ENCODE data around the gene FAM47E.
A peak's percentile ranks its signal among the peaks of the same experiment; 100 is the strongest.

Gene FAM47E

DNA sequence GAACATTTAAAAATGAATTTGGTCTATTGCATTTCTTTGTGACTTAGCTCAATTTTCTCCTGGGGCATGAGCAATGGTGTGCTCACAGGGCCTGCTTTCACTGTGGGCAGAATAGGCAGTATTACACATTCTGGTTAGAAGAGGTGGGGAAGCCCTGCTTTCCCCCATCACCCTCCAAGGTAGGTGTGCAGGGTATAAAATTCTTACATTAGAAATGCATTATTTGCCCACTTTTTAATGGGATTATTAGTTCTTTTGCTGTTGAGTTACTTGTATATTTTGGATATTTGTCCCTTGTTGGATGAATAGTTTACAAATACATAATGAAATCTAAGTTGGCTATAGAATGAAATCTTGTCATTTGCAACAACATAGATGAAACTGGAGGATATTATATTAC, 46.7 kb downstream of the FAM47E start:
- no peak for DNase-seq (ENCODE audit: low read depth in 2 of 3, low spot score in 2 of 3)

- DNase-seq (ENCODE audit: low read depth in 2 of 3, low spot score in 2 of 3) = no peak
Measured at GRCh38 chr4:76300012-76300411, 48.5 kb downstream of the FAM47E start.

DNA sequence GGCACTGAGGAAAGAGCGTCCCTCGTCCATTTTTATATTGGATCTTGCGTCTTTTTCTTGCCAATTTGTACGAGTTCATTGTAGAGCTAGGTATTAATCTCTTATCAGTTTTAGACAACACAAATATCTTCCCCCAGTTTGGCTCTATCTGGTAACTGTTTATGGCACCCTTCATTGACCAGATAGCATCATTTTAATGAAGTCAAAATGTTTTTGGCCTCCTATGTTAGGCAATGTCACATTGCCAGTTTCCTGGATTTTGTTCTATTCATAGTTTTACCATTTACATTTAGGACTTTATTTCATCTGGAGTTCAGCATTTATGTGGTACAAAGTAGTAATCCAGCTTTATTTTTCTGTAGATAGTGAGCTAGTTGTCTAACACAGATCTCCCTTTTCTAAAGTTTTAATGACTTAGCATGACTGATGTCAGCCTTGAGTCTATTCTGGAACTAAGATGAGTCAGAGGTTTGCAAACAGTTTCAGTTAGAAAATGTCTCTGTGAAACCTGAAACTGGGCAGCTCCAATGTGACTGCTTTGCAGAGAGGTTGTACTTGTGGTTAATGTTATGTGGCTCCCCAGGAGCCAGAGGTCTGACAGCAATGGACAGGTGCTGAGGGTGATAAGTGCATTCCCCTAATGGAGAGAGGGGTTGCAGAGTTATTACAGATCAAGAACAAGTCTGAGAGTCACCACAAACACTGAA, 49.7 kb downstream of the FAM47E start:
- DNase-seq (ENCODE audit: low read depth in 2 of 3, low spot score in 2 of 3) = peak in 1 of 3 experiments; percentile 10

DNA sequence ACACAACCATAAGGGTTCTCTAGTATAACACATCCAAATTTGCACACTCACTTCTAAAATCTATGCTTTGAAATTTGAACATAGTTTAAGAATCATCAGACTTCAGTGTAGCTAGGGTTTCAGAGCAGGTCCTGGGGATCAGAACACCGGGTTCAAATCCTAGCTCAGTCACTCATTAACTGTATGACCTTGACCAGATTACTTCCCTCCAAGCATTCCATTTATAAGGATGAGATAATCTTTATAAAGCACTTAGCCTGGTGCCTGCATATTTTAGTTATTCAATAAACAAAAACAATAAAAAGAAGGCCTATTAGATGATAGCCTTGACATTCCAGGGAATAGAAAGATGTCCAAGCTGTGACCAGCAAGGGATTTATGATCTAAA, 50.2 kb downstream of the FAM47E start:
- no peak for DNase-seq (ENCODE audit: low read depth in 2 of 3, low spot score in 2 of 3)

GRCh38 chr4:76302826-76303438, 51.4 kb downstream of the FAM47E start:
- no peak for DNase-seq (ENCODE audit: low read depth in 2 of 3, low spot score in 2 of 3)

DNA sequence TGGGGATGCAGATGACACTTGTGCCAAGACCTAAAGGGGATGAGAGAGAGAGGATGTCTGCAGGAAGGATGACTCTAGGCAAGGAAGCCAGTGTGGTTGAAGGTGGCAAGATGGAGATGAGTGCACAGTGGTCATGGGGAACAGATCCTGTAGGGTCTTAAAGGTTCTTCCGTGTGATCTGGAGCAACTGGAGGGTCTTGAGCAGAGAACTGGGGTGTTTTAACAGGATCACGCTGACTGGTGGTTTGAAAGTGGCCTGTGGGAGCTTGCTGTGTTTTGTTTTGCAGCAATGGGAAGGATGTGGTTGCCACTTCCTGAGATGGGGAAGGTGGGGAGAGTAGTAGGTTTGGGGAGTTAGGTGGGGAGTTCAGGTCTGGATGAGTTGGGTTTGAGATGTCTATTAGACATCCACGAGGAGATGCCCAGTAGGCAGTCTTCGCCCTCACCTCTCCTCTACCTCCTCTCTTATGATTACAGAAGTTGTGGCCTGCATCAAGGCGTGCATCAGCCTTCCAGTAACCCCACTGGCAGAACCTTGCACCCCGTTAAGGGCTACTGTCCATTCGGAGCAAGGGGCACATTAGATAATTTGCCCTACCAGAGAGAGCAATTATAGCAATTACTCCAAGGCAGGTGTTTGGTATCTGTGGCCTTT, 53.6 kb downstream of the FAM47E start:
- DNase-seq (ENCODE audit: low read depth in 2 of 3, low spot score in 2 of 3) = no peak

- peak in 2 of 3 experiments; percentile 5 to 7 for DNase-seq (ENCODE audit: low read depth in 2 of 3, low spot score in 2 of 3)
Measured at GRCh38 chr4:76305971-76306881, 54.7 kb downstream of the FAM47E start, which contains the start of gene STBD1. Gene STBD1, plus strand, starts transcription at chr4:76306733. Its CDS starts 37 bp downstream, at chr4:76306770.

- no peak for DNase-seq (ENCODE audit: low read depth in 2 of 3, low spot score in 2 of 3)
Measured at GRCh38 chr4:76306882-76307659, 55.5 kb downstream of the FAM47E start.

DNA sequence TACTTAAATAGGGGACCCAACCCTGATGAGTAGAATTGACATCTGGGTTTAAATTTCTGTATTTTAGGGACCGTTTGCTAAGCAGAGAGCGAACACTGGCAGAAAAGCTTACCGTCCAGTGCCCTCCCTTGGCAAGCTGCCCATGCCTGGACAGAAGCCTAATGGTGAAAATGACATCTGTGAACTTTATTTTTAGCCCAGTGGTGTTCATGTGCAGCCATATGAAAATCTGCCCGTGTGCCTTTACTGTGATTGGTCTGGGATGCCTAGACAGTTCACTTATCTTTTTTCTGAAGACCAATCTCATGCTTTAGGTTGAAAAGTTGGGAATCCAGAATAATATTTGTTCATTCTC, 56.1 kb downstream of the FAM47E start:
- DNase-seq (ENCODE audit: low read depth in 2 of 3, low spot score in 2 of 3) = no peak

DNA sequence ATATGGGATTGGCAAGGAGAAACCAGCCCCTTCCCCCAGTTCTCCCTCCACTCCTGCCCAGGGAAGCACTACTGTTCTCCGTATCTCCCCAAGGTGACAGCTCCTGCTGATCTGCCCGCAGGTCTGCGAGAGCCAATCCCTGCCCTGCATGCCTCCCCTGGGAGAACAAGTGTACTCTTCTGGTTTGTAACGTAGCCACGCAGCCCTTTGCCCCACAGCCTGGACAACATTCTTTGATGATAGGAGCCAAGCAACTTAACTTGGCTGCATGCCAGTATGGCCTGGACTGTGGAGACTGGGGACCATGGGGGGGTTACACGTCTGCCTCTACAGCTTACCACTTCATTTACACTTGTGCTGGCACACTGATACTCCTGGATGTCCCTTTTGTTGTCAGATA, 57.0 kb downstream of the FAM47E start:
- DNase-seq (ENCODE audit: low read depth in 2 of 3, low spot score in 2 of 3) = no peak

GRCh38 chr4:76309939-76310550, 58.5 kb downstream of the FAM47E start:
- DNase-seq (ENCODE audit: low read depth in 2 of 3, low spot score in 2 of 3) = no peak

DNA sequence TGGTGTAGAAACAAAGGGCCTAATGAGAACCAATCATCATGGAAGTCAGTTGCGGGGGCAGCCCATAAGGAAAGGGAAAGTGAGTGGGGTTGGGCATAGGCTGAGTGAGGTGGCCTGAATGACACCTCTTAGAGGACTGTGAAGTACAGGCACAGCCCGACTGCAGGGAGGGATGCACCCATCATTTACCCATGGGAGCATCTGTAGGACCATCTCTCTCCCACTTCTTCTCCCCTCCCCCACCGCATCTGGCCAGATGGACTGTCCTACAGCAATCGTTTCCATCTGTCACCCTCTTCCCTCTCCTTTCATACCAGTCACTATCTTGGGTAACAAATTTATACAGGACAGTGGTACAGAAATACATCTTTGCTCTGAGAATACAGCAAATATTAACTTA, 59.2 kb downstream of the FAM47E start:
- no peak for DNase-seq (ENCODE audit: low read depth in 2 of 3, low spot score in 2 of 3)

- no peak for DNase-seq (ENCODE audit: low read depth in 2 of 3, low spot score in 2 of 3)
Measured at GRCh38 chr4:76311896-76312331, 60.4 kb downstream of the FAM47E start.

DNA sequence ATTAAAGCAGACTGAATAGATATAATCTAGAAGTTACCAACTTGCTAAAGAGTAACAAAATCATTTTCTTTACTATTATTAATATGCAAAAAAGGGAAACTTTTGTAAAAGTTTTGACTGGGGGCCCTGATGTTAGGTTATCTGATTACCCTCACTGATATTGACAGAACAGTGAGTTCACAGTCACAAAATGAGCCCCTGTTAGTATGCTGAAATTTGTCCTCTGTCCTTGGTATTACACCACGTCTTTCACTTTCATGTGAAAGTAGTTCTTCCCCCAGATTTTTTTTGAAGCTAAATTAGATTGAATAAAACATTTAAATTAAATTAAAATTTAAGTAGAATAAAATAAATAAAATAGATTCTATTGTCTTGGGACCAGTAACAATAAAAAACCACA, 60.9 kb downstream of the FAM47E start:
- DNase-seq (ENCODE audit: low read depth in 2 of 3, low spot score in 2 of 3) = no peak

DNA sequence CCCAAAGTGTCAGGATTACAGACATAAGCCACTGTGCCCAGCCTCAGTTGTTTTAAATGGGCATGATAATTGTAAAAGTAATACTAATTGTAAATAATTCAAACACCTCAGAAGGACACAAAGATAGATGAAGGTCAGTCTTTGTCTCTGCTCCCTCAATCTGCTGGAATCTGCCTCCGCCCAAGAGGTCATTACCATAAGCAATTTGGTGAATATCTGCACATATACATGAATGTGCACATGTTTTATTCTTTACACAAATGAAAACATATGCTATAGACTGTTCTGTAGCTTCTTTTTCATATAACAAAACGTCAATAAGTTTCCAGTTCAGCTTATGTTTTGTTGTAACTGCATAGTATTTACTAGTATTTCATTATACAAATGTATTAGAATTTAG, 62.0 kb downstream of the FAM47E start:
- DNase-seq (ENCODE audit: low read depth in 2 of 3, low spot score in 2 of 3) = no peak

GRCh38 chr4:76315267-76315918, 63.9 kb downstream of the FAM47E start:
- no peak for DNase-seq (ENCODE audit: low read depth in 2 of 3, low spot score in 2 of 3)

DNA sequence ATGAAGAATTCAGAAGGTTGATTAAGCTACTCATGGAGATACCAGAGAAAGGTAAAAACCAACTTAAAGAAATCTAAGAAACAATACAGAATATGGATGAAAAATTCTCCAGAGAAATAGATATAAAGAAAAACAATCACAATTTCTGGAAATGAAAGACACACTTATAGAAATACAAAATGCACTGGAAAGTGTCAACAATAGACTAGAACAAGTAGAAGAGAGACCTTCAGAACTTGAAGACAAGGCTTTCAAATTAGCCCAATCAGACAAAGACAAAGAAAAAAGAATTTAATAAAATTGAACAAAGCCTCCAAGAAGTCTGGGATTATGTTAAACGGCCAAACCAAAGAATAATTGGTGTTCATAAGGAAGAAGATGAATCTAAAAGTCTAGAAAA, 64.6 kb downstream of the FAM47E start:
- DNase-seq (ENCODE audit: low read depth in 2 of 3, low spot score in 2 of 3) = no peak

- no peak for DNase-seq (ENCODE audit: low read depth in 2 of 3, low spot score in 2 of 3)
Measured at GRCh38 chr4:76322236-76322635, 70.7 kb downstream of the FAM47E start.

DNA sequence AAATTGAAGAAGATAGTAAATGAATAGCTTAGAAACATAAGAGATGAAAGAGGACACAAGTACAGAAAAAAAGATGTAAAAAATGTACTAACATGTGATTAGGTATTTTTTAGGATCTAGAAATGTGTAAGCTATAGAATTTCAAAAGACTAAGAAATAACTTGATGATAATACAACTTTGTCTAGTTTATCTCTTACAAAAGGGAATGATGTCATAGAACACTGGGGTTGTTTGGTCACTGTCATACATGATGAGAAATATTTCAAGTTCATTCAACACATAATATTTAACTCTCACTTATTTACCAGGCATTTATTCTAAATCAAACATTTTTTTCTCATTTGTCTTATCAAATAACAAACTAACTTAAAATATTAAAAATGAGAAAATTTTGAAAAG, 73.6 kb downstream of the FAM47E start:
- DNase-seq (ENCODE audit: low read depth in 2 of 3, low spot score in 2 of 3) = no peak

DNA sequence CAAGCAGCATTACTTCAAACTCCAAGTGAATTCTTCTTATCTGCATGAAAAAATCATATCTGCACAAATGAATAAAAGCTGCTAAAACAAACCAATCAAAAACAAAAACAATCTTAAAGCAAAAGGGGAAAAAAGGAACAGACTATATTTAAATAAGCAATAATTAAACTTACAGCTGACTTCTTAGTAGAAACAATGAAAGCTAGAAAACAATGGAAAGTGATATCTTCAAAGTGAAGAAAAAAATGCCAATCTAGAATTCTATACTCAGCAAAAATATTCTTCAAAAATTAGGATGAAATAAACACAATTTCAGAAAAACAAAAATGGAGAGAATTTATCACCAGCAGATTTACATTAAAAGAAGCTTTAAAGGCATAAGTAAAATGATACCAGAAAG, 75.0 kb downstream of the FAM47E start:
- DNase-seq (ENCODE audit: low read depth in 2 of 3, low spot score in 2 of 3) = no peak
